HEK293 (cell line): ENCODE results near the gene BPIFB4.

Experiments used
- SP3 ChIP-seq: fragments of 450-650 bp; formaldehyde crosslinking; IDR thresholded peaks from 2 replicates; pipeline ENCODE4 v1.5.1; 2016; ENCODE audit warnings: missing biosample characterization, missing genetic modification characterization
- TCF7L2 ChIP-seq: IDR thresholded peaks from 2 replicates; pipeline ENCODE4 v1.6.1; 2011; ENCODE audit warnings: low read depth, mild to moderate bottlenecking, inconsistent platforms, low read length, moderate library complexity, borderline replicate concordance
- ZNF274 ChIP-seq, 2 experiments: fragments of 200-500 bp in 1 of 2; fragments of 450-650 bp in 1 of 2; sonication (Bioruptor generic) in 1 of 2; formaldehyde crosslinking in 1 of 2; IDR thresholded peaks; 2 replicates each; pipeline versions ENCODE4 v1.5.1 to v1.6.1; 2014 to 2016; ENCODE audit warnings: borderline replicate concordance in 1 of 2, inconsistent platforms in 1 of 2, low read length in 1 of 2, missing biosample characterization in 1 of 2, missing genetic modification characterization in 1 of 2
- ZNF292 ChIP-seq: fragments of 450-650 bp; formaldehyde crosslinking; IDR thresholded peaks from 2 replicates; pipeline ENCODE4 v1.5.1; 2016; ENCODE audit warnings: low read depth, missing biosample characterization, missing genetic modification characterization, borderline replicate concordance
- ZNF518A ChIP-seq: fragments of 450-650 bp; formaldehyde crosslinking; conservative IDR thresholded peaks from 2 replicates; pipeline ENCODE4 v1.5.1; 2016; ENCODE audit warnings: low read depth, missing biosample characterization, missing genetic modification characterization
- ZNF76 ChIP-seq: fragments of 450-650 bp; formaldehyde crosslinking; IDR thresholded peaks from 2 replicates; pipeline ENCODE4; 2016; ENCODE audit warnings: low read depth, missing biosample characterization, missing genetic modification characterization, borderline replicate concordance
- TF ChIP-seq, protein P1 (sequence below): fragments of 450-650 bp; formaldehyde crosslinking; IDR thresholded peaks from 2 replicates; pipeline ENCODE4 v1.5.1; 2016; ENCODE audit warnings: missing biosample characterization, missing genetic modification characterization

DNA sequence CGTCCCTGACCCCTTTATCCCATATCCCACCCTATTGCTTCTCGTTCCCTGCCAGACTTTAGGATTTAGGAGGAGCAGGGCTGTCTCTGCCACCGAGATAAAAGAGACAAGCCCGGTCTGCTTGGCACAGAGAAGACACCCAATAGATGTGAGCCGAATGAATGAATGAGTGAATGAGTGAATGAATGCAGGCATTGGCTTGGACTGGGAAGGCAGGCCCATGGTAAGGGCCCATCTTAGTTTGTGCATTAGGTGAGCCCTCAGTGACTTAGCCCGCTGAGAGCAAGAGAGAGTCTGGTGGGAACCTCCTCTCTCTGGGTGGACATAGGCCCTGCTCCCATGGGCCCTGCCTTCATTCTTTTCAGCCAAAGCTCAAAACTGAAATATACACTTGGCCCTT lies 48.9 kb upstream of the BPIFB4 start:
- TF ChIP-seq ZNF274 (IDR thresholded peaks at IDR 0.05; ENCODE audit: low read length) = no peak
- no peak for TF ChIP-seq ZNF274 (tag by site-specific recombination; IDR thresholded peaks at IDR 0.05; ENCODE audit: borderline replicate concordance)
- TF ChIP-seq, protein P1, sequence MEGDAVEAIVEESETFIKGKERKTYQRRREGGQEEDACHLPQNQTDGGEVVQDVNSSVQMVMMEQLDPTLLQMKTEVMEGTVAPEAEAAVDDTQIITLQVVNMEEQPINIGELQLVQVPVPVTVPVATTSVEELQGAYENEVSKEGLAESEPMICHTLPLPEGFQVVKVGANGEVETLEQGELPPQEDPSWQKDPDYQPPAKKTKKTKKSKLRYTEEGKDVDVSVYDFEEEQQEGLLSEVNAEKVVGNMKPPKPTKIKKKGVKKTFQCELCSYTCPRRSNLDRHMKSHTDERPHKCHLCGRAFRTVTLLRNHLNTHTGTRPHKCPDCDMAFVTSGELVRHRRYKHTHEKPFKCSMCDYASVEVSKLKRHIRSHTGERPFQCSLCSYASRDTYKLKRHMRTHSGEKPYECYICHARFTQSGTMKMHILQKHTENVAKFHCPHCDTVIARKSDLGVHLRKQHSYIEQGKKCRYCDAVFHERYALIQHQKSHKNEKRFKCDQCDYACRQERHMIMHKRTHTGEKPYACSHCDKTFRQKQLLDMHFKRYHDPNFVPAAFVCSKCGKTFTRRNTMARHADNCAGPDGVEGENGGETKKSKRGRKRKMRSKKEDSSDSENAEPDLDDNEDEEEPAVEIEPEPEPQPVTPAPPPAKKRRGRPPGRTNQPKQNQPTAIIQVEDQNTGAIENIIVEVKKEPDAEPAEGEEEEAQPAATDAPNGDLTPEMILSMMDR (tag by site-specific recombination) = no peak
- no peak for TF ChIP-seq SP3 (tag by site-specific recombination)
- no peak for TF ChIP-seq ZNF292 (tag by site-specific recombination)
- TF ChIP-seq TCF7L2 = no peak
- TF ChIP-seq ZNF76 (tag by site-specific recombination) = no peak
- TF ChIP-seq ZNF518A (tag by site-specific recombination) = no peak
